HepG2 (cell line): ENCODE measurements around the gene USP30. TPM values are rescaled to one million over a fixed set of nuclear protein-coding genes. Genes with fewer than 3 reads are reported as not detected.

ENCODE experiments used
- AFF4 ChIP-seq: sonication (generic); formaldehyde crosslinking; IDR thresholded peaks from 2 replicates; pipeline ENCODE4 v1.4.0; 2020; ENCODE audit warnings: missing genetic modification reagents
- BCL3 ChIP-seq: sonication (generic); formaldehyde crosslinking; IDR thresholded peaks from 2 replicates; pipeline ENCODE4 v1.5.1; 2020; ENCODE audit warnings: mild to moderate bottlenecking, missing genetic modification reagents, moderate library complexity
- CBFB ChIP-seq: sonication (generic); formaldehyde crosslinking; IDR thresholded peaks from 2 replicates; pipeline ENCODE4 v1.4.0; 2020; ENCODE audit warnings: missing genetic modification reagents
- FLYWCH1 ChIP-seq: sonication (generic); formaldehyde crosslinking; IDR thresholded peaks from 2 replicates; pipeline ENCODE4 v1.8.1; 2023; ENCODE audit warnings: mild to moderate bottlenecking, missing genetic modification reagents
- IKZF1 ChIP-seq: fragments of 450-650 bp; IDR thresholded peaks from 2 replicates; pipeline ENCODE4 v1.7.1; 2016
- MBNL3 ChIP-seq: fragments of 250-450 bp; sonication (Bioruptor Pico); conservative IDR thresholded peaks from 2 replicates; pipeline ENCODE4 v1.8.0; 2022; ENCODE audit warnings: mild to moderate bottlenecking, inconsistent platforms
- RFXANK ChIP-seq: IDR thresholded peaks from 2 replicates; pipeline ENCODE4 v1.6.1; 2016
- ZBTB7A ChIP-seq: sonication (generic); formaldehyde crosslinking; IDR thresholded peaks from 2 replicates; pipeline ENCODE4 v1.8.0; 2022; ENCODE audit warnings: mild to moderate bottlenecking, missing genetic modification reagents
- ZFP91 ChIP-seq: sonication (generic); formaldehyde crosslinking; IDR thresholded peaks from 2 replicates; pipeline ENCODE4 v1.9.0; 2022; ENCODE audit warnings: missing genetic modification reagents, mild to moderate bottlenecking, borderline replicate concordance
- ZNF234 ChIP-seq: sonication (generic); formaldehyde crosslinking; conservative IDR thresholded peaks from 2 replicates; pipeline ENCODE4 v1.5.1; 2020; ENCODE audit warnings: mild to moderate bottlenecking, missing genetic modification reagents
- ZNF552 ChIP-seq: sonication (generic); formaldehyde crosslinking; IDR thresholded peaks from 2 replicates; pipeline ENCODE4 v1.9.0; 2022; ENCODE audit warnings: missing genetic modification reagents, mild to moderate bottlenecking, borderline replicate concordance
- ZNF562 ChIP-seq: sonication (generic); formaldehyde crosslinking; IDR thresholded peaks from 2 replicates; pipeline ENCODE4 v1.8.0; 2022; ENCODE audit warnings: missing genetic modification reagents, borderline replicate concordance
- ZNF577 ChIP-seq: sonication (generic); formaldehyde crosslinking; IDR thresholded peaks from 2 replicates; pipeline ENCODE4 v1.4.0; 2020; ENCODE audit warnings: mild to moderate bottlenecking, low read depth, missing genetic modification reagents, borderline replicate concordance
- polyA plus RNA-seq, 8 experiments: library from polyadenylated mRNA; depleted of rRNA in 3 of 8; stranded (reverse) in 7 of 8; unstranded in 1 of 8; fragments of >200 nt; fragmentation: Illumina TruSeq in 4 of 8; extraction: Trizol in 4 of 8; gene quantifications; 2 replicates each; pipeline versions ENCODE4 v1.2.1 to v1.2.3, GENCODE V29; 2011 to 2016; ENCODE audit warnings: low read depth in 4 of 8, missing spikeins in 1 of 8, mixed read lengths in 1 of 8; ENCODE audit not compliant: insufficient read depth in 1 of 8
- total RNA-seq, 5 experiments: library from RNA; depleted of rRNA; stranded (reverse); fragments of >200 nt; fragmentation: Illumina TruSeq; extraction: Trizol; gene quantifications; 2 replicates each; pipeline ENCODE4 v1.2.3, GENCODE V29; 2016; ENCODE audit warnings: low read depth in 1 of 5

USP30 gene
- total and polyA plus RNA-seq, 2 of the 13 experiments (the other 11 are each of a cell fraction or from before 2014, with no cell fraction given), result 11.2 to 20.8 TPM

GRCh38 chr12:109093022-109093918 lies 40.9 kb downstream of the USP30 start, which contains the start of gene ALKBH2 (continued):
- TF ChIP-seq AFF4 (CRISPR knock-in tag) (no peak), MBNL3 (CRISPR knock-in tag) (no peak), BCL3 (peak; percentile 95; the same call in 1 of the 2 replicates), CBFB (CRISPR knock-in tag) (peak; percentile 81), RFXANK (peak; percentile 80; the same call in 1 of the 2 replicates), ZNF577 (CRISPR knock-in tag) (peak; percentile 86; the same call in 1 of the 2 replicates), ZNF562 (0 out of 2 replicates have a peak, but pooled peaks have one; percentile 49), ZNF552 (peak; percentile 84; the same call in 1 of the 2 replicates), ZNF234 (CRISPR knock-in tag) (peak; percentile 95), ZFP91 (CRISPR knock-in tag) (peak; percentile 97), IKZF1 (no peak), FLYWCH1 (CRISPR knock-in tag) (no peak), ZBTB7A (CRISPR knock-in tag) (0 out of 2 replicates have a peak, but pooled peaks have one; percentile 68)
